CD4-positive, alpha-beta T cell treated with Interleukin-17A for 4 hours (primary cell): ENCODE data around the gene PLEKHH1.
"Not testable (repeated sequence)": the region's sequence is repeated elsewhere in the genome, so short reads cannot be mapped to it uniquely, and the experiment has no call there.

ENCODE experiments used
- DNase-seq: peaks from one replicate; pipeline ENCODE4 v3.0.0-alpha.2; 2020; ENCODE audit warnings: mixed read lengths

PLEKHH1 gene

DNA sequence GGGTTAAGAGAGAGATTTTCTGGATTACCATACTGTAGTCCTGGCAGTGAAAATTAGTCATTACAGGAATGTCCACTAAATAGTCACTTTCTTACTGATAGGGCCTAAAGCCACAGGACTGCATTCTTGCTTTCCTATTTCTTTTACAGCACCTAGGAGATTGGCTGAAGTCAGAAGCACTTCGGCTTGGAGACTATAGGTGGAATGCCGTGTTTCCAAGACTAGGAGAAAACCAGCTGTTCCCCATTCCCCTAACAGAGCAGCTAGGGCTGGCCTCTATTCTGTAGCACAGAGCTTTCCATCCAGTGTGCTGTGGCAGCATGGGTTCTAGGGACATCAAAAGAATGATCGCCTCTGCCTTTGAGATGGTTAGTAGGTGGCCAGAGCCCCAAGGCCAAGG is 51.9 kb downstream of the PLEKHH1 start:
- no peak for DNase-seq

- DNase-seq: no peak
Measured at GRCh38 chr14:67586369-67586768, 53.3 kb downstream of the PLEKHH1 start.

- no peak for DNase-seq
Measured at GRCh38 chr14:67589204-67589770, 56.2 kb downstream of the PLEKHH1 start.

GRCh38 chr14:67593650-67594049 is 60.6 kb downstream of the PLEKHH1 start:
- DNase-seq: not testable (repeated sequence)

DNA sequence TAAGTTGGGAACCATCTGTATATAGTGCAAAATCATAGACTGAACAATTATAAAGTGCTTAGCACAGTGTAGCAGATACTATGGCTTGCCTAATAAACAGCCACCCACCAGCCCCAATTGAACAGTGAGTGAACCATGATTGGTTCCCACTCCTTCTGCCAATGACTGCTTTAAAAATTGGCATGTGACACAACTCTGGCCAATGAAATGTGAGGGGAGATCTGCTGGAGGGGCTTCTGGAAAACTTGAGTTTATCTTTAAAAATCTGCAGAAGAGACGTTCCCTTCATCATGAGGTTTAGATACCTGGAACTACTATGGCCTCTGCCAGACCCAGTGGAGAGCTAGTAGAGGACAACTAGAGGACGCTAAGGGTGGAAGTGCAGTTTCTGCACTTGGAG is 62.3 kb downstream of the PLEKHH1 start:
- DNase-seq: no peak

GRCh38 chr14:67599698-67600561 is 66.8 kb downstream of the PLEKHH1 start, which contains the start of gene PIGH:
Gene PIGH (minus strand): TSS chr14:67600268. CDS start chr14:67600203, 65 bp downstream.
- DNase-seq: peak; percentile 95

DNA sequence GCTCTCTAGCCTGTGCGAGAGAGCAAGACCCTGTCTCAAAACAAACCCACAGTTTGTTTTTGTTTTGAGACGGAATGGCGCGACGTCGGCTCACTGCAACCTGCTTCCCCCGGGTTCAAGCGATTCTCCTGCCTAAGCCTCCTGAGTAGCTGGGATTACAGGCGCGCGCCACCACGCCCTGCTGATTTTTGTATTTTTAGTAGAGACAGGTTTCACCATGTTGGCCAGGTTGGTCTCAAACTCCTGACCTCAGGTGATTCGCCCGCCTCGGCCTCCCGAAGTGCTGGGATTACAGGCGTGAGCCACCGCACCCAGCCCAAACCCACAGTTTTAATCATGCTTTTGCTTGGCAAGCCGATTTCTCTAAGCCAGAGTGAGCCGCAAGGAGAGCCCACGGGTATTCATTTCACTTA is 67.5 kb downstream of the PLEKHH1 start:
- DNase-seq: not testable (repeated sequence)

DNA sequence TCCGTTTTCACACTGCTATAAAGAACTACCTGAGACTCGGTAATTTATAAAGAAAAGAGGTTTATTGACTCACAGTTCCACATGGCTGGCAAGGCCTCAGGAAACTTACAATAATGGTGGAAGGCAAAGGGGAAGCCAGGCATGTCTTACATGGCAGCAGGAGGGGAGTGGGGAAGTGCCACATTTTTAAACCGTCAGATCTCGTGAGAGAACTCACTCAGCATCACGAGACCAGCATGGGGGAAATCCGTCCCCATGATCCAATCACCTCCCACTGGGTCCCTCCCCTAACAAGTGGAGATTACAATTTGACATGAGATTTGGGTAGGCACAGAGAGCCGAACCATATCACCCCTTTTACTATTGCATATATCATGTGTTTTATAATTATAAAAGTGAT is 69.0 kb downstream of the PLEKHH1 start:
- DNase-seq: no peak

GRCh38 chr14:67602995-67603545 is 70.0 kb downstream of the PLEKHH1 start:
- no peak for DNase-seq

- no peak for DNase-seq
Measured at GRCh38 chr14:67607646-67608045, 74.6 kb downstream of the PLEKHH1 start.

DNA sequence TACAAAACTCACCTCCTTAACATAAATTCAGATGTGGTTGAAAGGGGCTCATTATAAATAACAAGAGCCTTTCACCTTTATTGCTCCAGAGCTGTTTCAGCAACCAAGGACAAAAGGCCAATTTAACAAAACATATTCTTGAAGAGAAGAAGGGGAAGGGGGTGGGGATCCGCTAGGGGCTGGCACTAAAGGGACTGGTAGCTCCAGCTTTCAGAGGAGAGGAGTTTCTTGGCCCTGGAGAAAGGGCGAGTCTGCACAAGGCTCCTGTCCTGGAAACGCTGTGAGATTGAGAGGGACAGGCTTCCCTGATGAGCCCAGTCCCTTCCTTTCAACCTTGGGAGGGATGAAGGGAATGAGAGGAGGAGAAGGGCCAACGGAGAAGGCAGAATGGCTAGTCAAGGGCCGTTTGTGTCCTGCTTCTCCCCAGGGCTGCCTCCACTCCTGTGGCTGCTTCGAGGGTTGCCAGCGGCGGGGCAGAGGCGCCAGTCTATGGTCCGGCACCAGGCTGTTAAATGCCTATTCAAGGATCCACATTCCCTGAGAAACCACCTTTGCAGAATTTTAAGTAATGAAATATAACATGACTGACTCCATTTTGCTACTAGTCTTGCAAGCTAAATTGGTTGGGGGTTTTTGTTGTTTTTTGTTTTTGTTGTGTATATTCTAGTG is 76.7 kb downstream of the PLEKHH1 start:
- no peak for DNase-seq

DNA sequence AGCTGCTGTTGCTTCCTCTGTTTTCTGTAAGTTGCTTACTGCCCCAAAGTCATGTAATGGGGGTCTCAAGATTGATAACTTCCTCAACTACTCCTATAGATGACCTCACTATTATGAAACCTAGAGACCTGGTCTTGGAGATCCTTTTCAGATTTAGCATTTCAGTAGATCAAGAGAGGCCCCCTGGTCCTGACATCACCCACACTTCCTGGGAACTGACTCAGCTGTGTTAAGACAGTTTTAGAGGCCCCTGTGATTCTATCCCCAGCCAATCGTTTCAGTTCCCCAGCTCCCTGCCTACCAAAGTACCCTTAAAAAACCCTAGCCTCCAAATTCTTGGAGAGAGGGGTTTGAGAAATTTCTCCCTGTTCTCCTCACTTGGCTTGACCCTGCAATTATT is 77.4 kb downstream of the PLEKHH1 start:
- DNase-seq: no peak

- peak; percentile 23 for DNase-seq
Measured at GRCh38 chr14:67618617-67619063, 85.5 kb downstream of the PLEKHH1 start.

DNA sequence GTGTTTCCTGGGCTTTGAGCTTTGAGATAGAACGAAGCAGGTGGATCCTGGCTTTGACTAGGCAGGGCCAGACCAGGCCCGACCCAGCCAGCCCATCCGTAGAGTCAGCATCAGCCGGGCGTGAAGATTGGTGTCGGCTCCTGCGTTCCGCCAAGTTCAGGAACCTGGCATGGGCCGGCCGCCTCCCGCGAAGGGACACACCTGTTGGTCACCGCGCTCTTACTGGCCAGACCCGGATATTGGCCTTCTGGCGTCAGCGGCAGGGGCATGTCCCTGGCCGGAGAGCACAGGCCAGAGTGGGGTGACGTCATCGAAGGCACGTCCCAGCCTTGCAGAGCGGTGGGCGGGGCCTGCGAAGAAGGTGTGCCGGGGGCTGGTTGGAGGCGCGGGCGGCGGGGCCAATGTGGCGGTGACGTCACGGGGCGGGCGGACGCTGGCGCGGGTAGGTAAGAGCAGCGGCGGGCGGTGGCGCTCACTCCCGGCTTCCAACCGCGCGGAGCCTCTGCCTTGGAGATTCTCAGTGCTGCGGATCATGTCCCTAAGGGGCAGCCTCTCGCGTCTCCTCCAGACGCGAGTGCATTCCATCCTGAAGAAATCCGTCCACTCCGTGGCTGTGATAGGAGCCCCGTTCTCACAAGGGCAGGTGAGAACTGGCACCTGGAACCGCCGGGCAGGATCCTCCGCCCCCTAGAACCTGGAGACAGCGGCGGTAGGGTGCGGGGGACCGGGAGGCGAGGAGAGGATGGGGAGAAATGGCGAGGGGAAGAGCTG is 86.5 kb downstream of the PLEKHH1 start, which contains the start of gene ARG2:
Gene ARG2 (plus strand): TSS at position 475 of the 771 bp plus-strand sequence. CDS start 58 bp downstream, at position 533.
- DNase-seq: peak; percentile 99

GRCh38 chr14:67620217-67620785 is 87.2 kb downstream of the PLEKHH1 start:
- DNase-seq: peak; percentile 19

DNA sequence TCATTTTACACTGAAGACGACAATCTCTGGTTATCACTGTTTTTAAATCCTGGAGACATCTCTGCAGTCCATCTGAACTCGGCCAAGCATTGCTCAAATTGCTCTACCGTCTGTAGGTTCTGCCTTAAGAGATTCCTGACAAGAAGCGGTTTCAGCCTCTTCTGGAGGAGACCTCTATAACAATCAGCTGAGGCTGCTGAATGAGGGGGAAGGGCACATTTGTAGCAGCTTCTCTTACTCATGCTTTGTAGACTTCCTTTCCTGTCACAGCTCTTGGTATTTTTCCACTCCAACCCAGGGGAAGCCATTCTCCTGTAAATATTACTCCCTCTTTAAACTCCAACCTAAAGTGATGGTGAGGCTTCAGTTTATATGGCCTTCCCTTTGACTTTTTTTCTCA is 89.6 kb downstream of the PLEKHH1 start:
- peak; percentile 28 for DNase-seq

DNA sequence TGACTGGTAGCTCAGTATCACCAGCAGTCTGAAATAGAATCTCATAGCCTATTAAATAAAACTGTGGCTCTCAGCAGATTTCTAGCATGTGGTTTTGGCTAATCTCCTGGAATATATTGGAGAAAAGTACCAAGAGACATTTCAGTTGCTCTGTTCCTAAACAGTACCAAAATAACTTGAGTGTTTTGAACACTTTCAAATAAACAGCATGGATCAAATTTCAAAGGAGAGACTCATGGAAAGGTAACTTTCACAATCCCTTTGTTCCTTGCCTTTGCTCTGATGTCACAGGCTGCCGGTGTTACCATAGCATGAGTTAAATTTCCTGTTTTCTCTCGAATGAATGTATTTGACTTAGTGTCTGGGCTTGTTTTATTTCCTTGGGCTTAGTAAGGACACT is 90.0 kb downstream of the PLEKHH1 start:
- peak; percentile 15 for DNase-seq

DNA sequence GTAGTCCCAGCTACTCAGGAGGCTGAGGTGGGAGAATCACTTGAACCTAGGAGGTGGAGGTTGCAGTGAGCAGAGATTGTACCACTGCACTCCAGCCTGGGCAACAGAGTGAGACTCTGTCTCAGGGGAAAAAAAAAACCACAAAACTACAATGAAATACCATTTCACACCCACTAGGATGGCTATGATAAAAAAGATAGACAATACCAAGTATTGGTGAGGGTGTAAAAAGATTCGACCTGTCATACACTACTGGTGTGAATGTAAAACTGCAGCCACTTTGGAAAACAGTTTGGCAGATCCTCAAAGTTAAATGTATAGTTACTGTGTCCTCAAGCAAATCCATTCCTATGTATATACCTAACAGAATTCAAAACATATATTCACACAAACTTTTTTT is 93.0 kb downstream of the PLEKHH1 start:
- not testable (repeated sequence) for DNase-seq

DNA sequence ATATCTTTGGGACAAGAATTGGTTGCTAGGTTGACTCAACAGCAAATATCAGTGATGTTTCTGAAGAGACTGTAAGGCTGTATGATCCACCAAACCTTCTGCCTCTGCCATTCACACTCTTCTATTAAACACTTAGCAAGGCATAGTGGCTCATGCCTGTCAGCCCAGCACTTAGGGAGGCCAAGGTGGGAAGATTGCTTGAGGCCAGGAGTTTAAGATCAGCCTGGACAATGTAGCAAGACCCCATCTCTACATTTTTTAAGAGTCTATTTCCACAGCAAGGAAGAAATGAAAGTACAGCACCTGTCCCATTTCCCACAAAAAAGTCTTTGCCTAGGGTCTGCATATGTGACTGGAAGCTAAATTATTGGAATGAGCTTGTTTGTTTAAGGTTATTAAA is 94.4 kb downstream of the PLEKHH1 start:
- DNase-seq: no peak

DNA sequence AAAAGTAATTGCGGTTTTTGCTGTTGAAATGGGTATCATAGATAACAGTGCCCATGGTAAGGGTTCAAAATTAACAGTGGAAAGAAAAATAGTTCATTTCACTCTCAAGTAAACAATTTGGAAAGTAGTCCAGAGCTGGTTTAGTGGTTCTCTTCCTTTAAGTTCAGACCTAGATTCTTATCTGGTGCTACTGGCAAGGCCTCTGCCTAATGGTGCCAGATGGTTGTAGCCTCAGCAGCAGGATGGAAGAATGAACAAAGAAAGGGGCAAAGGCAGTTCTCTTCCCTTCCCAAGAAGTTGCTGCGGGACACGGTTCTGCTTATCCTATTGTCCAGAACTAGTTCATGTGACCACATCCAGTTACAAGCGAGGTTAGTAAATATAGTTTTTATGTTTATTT is 97.1 kb downstream of the PLEKHH1 start:
- DNase-seq: no peak

DNA sequence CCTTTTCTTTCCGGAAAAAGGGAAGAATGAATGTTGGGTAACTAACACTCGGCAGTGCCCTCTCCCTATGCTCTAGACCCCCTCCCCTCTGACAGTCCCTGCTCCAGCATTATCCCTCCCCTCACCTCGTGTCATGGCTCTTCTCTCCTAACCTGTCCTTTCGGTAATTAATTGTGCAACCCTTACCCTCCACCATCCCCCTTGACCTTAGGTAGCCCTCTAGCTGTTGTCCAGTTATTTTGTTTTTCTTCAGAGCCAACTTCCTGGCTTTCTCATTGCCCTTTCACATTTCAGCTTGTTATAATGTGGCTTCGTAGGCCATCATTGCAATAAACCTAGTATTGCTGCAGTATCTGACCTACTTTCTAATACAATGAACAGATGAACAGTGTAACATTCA is 97.8 kb downstream of the PLEKHH1 start:
- DNase-seq: no peak
